ENCODE results near the gene RAB8A. TPM values are rescaled to one million over a fixed set of nuclear protein-coding genes. Genes with fewer than 3 reads are reported as not detected.

RAB8A gene
- total RNA-seq, 1 experiment from 2014 or later, result 103 TPM

DNA sequence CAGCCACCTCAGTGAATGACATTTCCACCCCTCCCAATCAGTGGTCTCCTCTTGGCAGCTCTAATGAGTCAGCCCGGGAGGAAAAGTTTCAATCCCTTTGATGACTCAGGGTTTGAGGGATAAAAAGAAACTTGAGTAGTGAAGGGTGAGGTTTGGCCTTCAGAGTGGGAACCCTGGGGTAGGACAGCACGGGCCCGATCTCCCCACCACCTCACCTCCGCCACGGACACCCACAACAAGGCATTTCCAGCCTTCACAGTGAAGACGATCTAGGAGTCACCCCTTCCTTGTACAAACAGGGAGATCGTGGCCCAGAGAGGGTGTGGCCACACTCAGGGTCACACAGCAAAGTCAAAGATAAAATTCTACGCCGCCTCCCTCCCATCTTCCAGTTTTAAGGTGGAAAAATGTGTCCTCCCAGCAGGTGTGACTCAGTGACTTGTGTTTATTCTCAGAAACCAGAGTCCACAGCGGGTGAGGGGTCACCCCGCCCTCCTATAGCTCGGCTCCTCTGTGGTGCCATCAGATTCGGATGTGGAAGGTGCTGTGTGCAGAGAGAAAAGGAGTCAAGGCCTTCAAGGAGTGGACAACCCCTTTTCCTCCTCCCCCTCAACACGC lies 49.4 kb downstream of the RAB8A start:
- Histone ChIP-seq H3K27ac (ENCODE audit: insufficient read length, low read depth, low read length) (no peak overlapping the region), H3K9me3 (ENCODE audit: control insufficient read depth, low read depth, low read length) (no peaks in the 10 kb centered on the region), H2AK5ac (ENCODE audit: insufficient read length, low read length) (no peak overlapping the region), H4K20me1 (ENCODE audit: control insufficient read depth, insufficient read depth, insufficient read length) (no peaks in the 10 kb centered on the region), H4K91ac (ENCODE audit: insufficient read length, low read depth, low read length) (no peak overlapping the region), H2BK5ac (ENCODE audit: insufficient read length, low read length) (no peak overlapping the region), H3K9ac (ENCODE audit: extremely low read depth, insufficient read length, low read length) (no peak overlapping the region), H2BK15ac (ENCODE audit: low read depth, low read length) (no peak overlapping the region), H3K56ac (ENCODE audit: insufficient read length, low read depth, low read length) (no peak overlapping the region), H3K79me1 (ENCODE audit: insufficient read depth, low read depth, low read length, poor library complexity, severe bottlenecking) (no peaks in the 10 kb centered on the region), H3K18ac (ENCODE audit: insufficient read length, low read depth, low read length) (no peak overlapping the region), H3K4ac (ENCODE audit: low read depth, low read length) (no peak overlapping the region), H3K4me2 (ENCODE audit: insufficient read depth, insufficient read length, low read length) (no peak overlapping the region), H2BK120ac (ENCODE audit: low read depth, low read length, poor library complexity, severe bottlenecking) (no peak overlapping the region), H3K23ac (ENCODE audit: insufficient read length, low read depth, low read length) (no peak overlapping the region), H2AFZ (ENCODE audit: low read length) (no peak overlapping the region), H3K23me2 (ENCODE audit: insufficient read length, low read depth, low read length, poor library complexity, severe bottlenecking) (no peaks in the 10 kb centered on the region), H3K14ac (ENCODE audit: insufficient read depth, low read length) (no peak overlapping the region), H3K79me2 (ENCODE audit: insufficient read depth, low read length) (no peaks in the 10 kb centered on the region), H2BK12ac (ENCODE audit: insufficient read length, low read depth, low read length) (no peak overlapping the region), H3T11ph (ENCODE audit: low read length) (no peak overlapping the region), H3K27me3 (ENCODE audit: insufficient read depth, low read length) (no peaks in the 10 kb centered on the region), H2BK20ac (ENCODE audit: low read depth, low read length, poor library complexity, severe bottlenecking) (no peak overlapping the region), H3K4me1 (ENCODE audit: insufficient read depth, low read length) (no peaks in the 10 kb centered on the region), H4K5ac (ENCODE audit: insufficient read length, low read depth, low read length) (no peak overlapping the region), H4K8ac (replicated peaks; ENCODE audit: insufficient read length, low read depth, low read length) (no peak overlapping the region)
- WGBS (ENCODE audit: extremely low coverage, insufficient read length, low lambda C conversion rate), result no CpG with 5 or more reads among the region's 14 CpGs
- TF ChIP-seq, protein P1, sequence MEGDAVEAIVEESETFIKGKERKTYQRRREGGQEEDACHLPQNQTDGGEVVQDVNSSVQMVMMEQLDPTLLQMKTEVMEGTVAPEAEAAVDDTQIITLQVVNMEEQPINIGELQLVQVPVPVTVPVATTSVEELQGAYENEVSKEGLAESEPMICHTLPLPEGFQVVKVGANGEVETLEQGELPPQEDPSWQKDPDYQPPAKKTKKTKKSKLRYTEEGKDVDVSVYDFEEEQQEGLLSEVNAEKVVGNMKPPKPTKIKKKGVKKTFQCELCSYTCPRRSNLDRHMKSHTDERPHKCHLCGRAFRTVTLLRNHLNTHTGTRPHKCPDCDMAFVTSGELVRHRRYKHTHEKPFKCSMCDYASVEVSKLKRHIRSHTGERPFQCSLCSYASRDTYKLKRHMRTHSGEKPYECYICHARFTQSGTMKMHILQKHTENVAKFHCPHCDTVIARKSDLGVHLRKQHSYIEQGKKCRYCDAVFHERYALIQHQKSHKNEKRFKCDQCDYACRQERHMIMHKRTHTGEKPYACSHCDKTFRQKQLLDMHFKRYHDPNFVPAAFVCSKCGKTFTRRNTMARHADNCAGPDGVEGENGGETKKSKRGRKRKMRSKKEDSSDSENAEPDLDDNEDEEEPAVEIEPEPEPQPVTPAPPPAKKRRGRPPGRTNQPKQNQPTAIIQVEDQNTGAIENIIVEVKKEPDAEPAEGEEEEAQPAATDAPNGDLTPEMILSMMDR (conservative IDR thresholded peaks at IDR 0.05), result no peak
- H3K27ac Mint-ChIP-seq, result no peak overlapping the region
- no peak for DNase-seq
- H3K4me3 Mint-ChIP-seq, result no peak overlapping the region
- H3K36me3 Mint-ChIP-seq (ENCODE audit: insufficient read depth in 1 of 3, low read depth in 3 of 3), result no peaks in the 10 kb centered on the region
- no peaks in the 10 kb centered on the region for H3K9me3 Mint-ChIP-seq
- no peaks in the 10 kb centered on the region for H3K4me1 Mint-ChIP-seq
- H3K27me3 Mint-ChIP-seq (ENCODE audit: low read depth), result no peaks in the 10 kb centered on the region; the same call in 1 of the 2 replicates

All from H9 (cell line).